A673 (cell line): ENCODE results near the gene TMX1. TPM values are rescaled to one million over a fixed set of nuclear protein-coding genes. Genes with fewer than 3 reads are reported as not detected.

Experiments
- BruUV-seq: library from RNA; stranded (reverse); fragments of 400-500 nt; replicated peaks from 2 replicates; lab custom pipeline; 2021; lab: Mats Ljungman, UMichigan
- CTCF ChIA-PET: fragments of 300-600 bp; sonication (Branson Sonifier 250); formaldehyde crosslinking; loops from one replicate; lab custom pipeline; 2022; ENCODE audit warnings: antibody characterized with exemption; lab: Charles Lee
- POLR2A ChIA-PET: fragments of 300-600 bp; sonication (Branson Sonifier 250); formaldehyde crosslinking; loops from one replicate; lab custom pipeline; 2022; ENCODE audit warnings: antibody characterized with exemption; ENCODE audit not compliant: low non-redundant PET; lab: Charles Lee
- DNase-seq: peaks from one replicate; pipeline ENCODE4 v3.0.0-alpha.2; 2015; ENCODE audit warnings: low spot score
- H3K27ac ChIP-seq: fragments of 200-600 bp; sonication (generic); 2 replicates; pipeline ENCODE4 v1.5.1; 2016; ENCODE audit warnings: mixed run types, low read depth, mild to moderate bottlenecking, mixed read lengths, antibody characterized with exemption, low read length; ENCODE audit not compliant: poor library complexity, severe bottlenecking
- H3K27me3 ChIP-seq: fragments of 200-600 bp; sonication (generic); replicated peaks from 2 replicates; pipeline ENCODE4 v1.6.1; 2017; ENCODE audit warnings: mixed run types, low read depth, mild to moderate bottlenecking, mixed read lengths, antibody characterized with exemption, low read length; ENCODE audit not compliant: insufficient read depth, poor library complexity
- H3K36me3 ChIP-seq: fragments of 200-600 bp; sonication (generic); 2 replicates; pipeline ENCODE4 v1.6.1; 2016; ENCODE audit warnings: mixed run types, mild to moderate bottlenecking, mixed read lengths, antibody characterized with exemption, low read length; ENCODE audit not compliant: insufficient read depth, poor library complexity, severe bottlenecking
- H3K4me1 ChIP-seq: fragments of 200-600 bp; sonication (generic); 2 replicates; pipeline ENCODE4 v1.6.1; 2017; ENCODE audit warnings: mixed run types, mild to moderate bottlenecking, mixed read lengths, antibody characterized with exemption, low read length; ENCODE audit not compliant: insufficient read depth, poor library complexity, severe bottlenecking
- H3K4me3 ChIP-seq: fragments of 200-600 bp; sonication (generic); 2 replicates; pipeline ENCODE4 v1.5.1; 2016; ENCODE audit warnings: low read depth, mixed run types, mild to moderate bottlenecking, mixed read lengths, low read length; ENCODE audit not compliant: poor library complexity, severe bottlenecking
- H3K9me3 ChIP-seq: fragments of 200-600 bp; sonication (generic); 2 replicates; pipeline ENCODE4 v1.6.1; 2016; ENCODE audit warnings: mixed run types, low read depth, mild to moderate bottlenecking, mixed read lengths, antibody characterized with exemption, low read length; ENCODE audit not compliant: poor library complexity, severe bottlenecking
- CTCF ChIP-seq: fragments of 300-800, 200-600 bp; sonication (generic); conservative IDR thresholded peaks from 2 replicates; pipeline ENCODE4 v1.5.1; 2017; ENCODE audit warnings: low read depth, mild to moderate bottlenecking, antibody characterized with exemption, low read length, moderate library complexity, mixed read lengths
- EZH2 ChIP-seq: fragments of 200-600 bp; sonication (generic); IDR thresholded peaks from 2 replicates; pipeline ENCODE4 v1.6.1; 2017; ENCODE audit warnings: borderline replicate concordance, low read depth, mild to moderate bottlenecking, mixed read lengths, antibody characterized with exemption, low read length; ENCODE audit not compliant: poor library complexity, severe bottlenecking
- intact Hi-C: fragments of 100-400 bp; cut with micrococcal nuclease; formaldehyde crosslinking; loops from one replicate; pipeline ENCODE4 v1.10.0; 2022; ENCODE audit not compliant: unreplicated experiment
- total RNA-seq: library from RNA; stranded (reverse); gene quantifications from 2 replicates; pipeline ENCODE4 v1.2.3, GENCODE V29; 2021

Gene TMX1
- total RNA-seq, 1 experiment from 2014 or later = 60.1 TPM

GRCh38 chr14:51283402-51284085, 43.5 kb downstream of the TMX1 start:
- H3K27ac ChIP-seq = no peak overlapping the region
- no peaks in the 10 kb centered on the region for H3K4me1 ChIP-seq
- H3K4me3 ChIP-seq = no peak overlapping the region
- H3K9me3 ChIP-seq = no peaks in the 10 kb centered on the region
- TF ChIP-seq CTCF (peak; percentile 79), EZH2 (no peak)
- H3K27me3 ChIP-seq = no peaks in the 10 kb centered on the region
- H3K36me3 ChIP-seq = no peaks in the 10 kb centered on the region
- DNase-seq = peak; percentile 85
- CTCF ChIA-PET = interaction anchor here (0.6 to 2.2 kb wide), 6 partner anchors 18 to 496 kb away, joined by 3 to 29 read pairs (median 10); partner anchors contain the start of gene FRMD6
- no TSS peak for BruUV-seq
- intact Hi-C loops = loop anchor here (1.0 to 5.0 kb wide), 3 partner anchors 369 to 696 kb away; partner anchors contain the start of gene FRMD6
- POLR2A ChIA-PET = no interaction called here

- POLR2A ChIA-PET = no interaction called here
- CTCF ChIA-PET = interaction anchor here (0.7 to 2.2 kb wide), 5 partner anchors 315 to 495 kb away, joined by 3 to 29 read pairs (median 11); partner anchors contain the start of gene FRMD6
- Histone ChIP-seq H3K36me3 (no peaks in the 10 kb centered on the region), H3K9me3 (no peaks in the 10 kb centered on the region), H3K4me3 (no peak overlapping the region), H3K27me3 (no peaks in the 10 kb centered on the region), H3K27ac (no peak overlapping the region), H3K4me1 (no peaks in the 10 kb centered on the region)
- intact Hi-C loops = loop anchor here (5.0 kb wide), 1 partner anchor 368 kb away; the partner anchor contains the start of gene FRMD6
- BruUV-seq = no TSS peak
- DNase-seq = no peak
- no peak for TF ChIP-seq CTCF
- no peak for TF ChIP-seq EZH2
Measured at GRCh38 chr14:51284241-51284640, 44.2 kb downstream of the TMX1 start.

DNA sequence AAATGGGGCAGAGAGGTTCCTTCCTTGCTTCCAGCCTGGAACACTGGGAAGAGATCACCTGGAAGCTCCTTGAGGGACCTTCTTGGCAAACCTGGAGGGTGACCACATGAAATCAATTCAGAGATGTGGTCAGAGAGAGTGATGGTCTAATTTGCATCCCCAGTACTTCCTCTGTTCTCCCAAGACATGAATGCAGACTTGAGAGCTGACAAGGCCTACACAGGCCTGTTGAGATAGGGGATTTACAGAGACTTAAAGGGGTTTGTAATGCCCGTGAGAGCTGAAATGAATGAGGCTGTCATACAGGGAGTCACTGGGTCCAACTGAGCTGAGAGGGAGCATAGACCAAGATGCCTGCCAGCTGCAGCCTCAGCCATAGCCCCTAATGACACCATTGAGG, 45.1 kb downstream of the TMX1 start:
- Histone ChIP-seq H3K4me1 (no peaks in the 10 kb centered on the region), H3K9me3 (no peaks in the 10 kb centered on the region), H3K36me3 (no peaks in the 10 kb centered on the region), H3K4me3 (no peak overlapping the region), H3K27ac (no peak overlapping the region), H3K27me3 (no peaks in the 10 kb centered on the region)
- intact Hi-C loops = no loop called here
- no peak for TF ChIP-seq CTCF
- TF ChIP-seq EZH2 = no peak
- ChIA-PET CTCF (no interaction called here), POLR2A (no interaction called here)
- no TSS peak for BruUV-seq
- DNase-seq = no peak
